A549 (cell line): ENCODE data around the gene BRPF3.

Source experiments
- CBX8 ChIP-seq: fragments of 200-600 bp; sonication (generic); IDR thresholded peaks from 2 replicates; pipeline ENCODE4 v1.6.1; 2016
- CHD4 ChIP-seq: fragments of 200-600 bp; sonication (generic); IDR thresholded peaks from 2 replicates; pipeline ENCODE4 v1.6.1; 2016; ENCODE audit warnings: antibody characterized with exemption, mild to moderate bottlenecking, borderline replicate concordance
- EP300 ChIP-seq, 2 experiments: fragments of >200 bp; sonication (Bioruptor Twin); formaldehyde crosslinking; IDR thresholded peaks; 2 replicates in 1 of 2; 3 replicates in 1 of 2; pipeline ENCODE4 v1.6.1; 2016 to 2017
- HDAC2 ChIP-seq: fragments of 200-600 bp; sonication (generic); IDR thresholded peaks from 2 replicates; pipeline ENCODE4 v1.6.1; 2016
- MAZ ChIP-seq: fragments of 150-350 bp; IDR thresholded peaks from 2 replicates; pipeline ENCODE4 v1.6.1; 2014; ENCODE audit warnings: antibody characterized with exemption, low read depth, low read length, borderline replicate concordance
- NFE2L2 ChIP-seq: fragments of 150-350 bp; conservative IDR thresholded peaks from 2 replicates; pipeline ENCODE4 v1.6.1; 2014; ENCODE audit warnings: low read length
- POLR2A ChIP-seq: IDR thresholded peaks from 2 replicates; pipeline ENCODE4 v1.6.1; 2012; ENCODE audit warnings: mild to moderate bottlenecking, low read length
- TF ChIP-seq, protein P1 (sequence below): fragments of >200 bp; sonication (Bioruptor Twin); formaldehyde crosslinking; IDR thresholded peaks from 3 replicates; pipeline ENCODE4 v1.5.1; 2016
- TF ChIP-seq, protein P2 (sequence below): fragments of 200-600 bp; sonication (generic); IDR thresholded peaks from 2 replicates; pipeline ENCODE4 v1.6.1; 2016; ENCODE audit warnings: antibody characterized with exemption, mild to moderate bottlenecking, moderate library complexity
- TF ChIP-seq, protein P3 (sequence below): IDR thresholded peaks from 2 replicates; pipeline ENCODE4 v1.6.1; 2012

DNA sequence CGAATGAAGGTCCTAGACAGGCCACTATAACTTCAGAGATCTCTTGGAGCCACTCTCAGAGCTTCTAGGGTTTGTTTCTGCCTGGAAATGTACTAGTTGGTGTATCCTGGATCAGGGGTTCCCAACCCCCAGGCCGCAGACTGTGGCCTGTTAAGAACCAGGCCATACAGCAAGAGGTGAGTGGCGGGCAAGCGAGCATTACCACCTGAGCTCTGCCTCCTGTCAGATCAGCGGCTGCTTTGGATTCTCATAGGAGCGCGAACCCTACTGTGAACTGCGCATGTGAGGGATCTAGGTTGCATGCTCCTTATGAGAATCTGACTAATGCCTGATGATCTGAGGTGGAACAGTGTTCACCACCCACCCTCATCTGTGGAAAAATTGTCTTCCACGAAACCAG is 2.4 kb downstream of the BRPF3 start:
- TF ChIP-seq, protein P1, sequence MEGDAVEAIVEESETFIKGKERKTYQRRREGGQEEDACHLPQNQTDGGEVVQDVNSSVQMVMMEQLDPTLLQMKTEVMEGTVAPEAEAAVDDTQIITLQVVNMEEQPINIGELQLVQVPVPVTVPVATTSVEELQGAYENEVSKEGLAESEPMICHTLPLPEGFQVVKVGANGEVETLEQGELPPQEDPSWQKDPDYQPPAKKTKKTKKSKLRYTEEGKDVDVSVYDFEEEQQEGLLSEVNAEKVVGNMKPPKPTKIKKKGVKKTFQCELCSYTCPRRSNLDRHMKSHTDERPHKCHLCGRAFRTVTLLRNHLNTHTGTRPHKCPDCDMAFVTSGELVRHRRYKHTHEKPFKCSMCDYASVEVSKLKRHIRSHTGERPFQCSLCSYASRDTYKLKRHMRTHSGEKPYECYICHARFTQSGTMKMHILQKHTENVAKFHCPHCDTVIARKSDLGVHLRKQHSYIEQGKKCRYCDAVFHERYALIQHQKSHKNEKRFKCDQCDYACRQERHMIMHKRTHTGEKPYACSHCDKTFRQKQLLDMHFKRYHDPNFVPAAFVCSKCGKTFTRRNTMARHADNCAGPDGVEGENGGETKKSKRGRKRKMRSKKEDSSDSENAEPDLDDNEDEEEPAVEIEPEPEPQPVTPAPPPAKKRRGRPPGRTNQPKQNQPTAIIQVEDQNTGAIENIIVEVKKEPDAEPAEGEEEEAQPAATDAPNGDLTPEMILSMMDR: no peak
- TF ChIP-seq EP300 (IDR thresholded peaks at IDR 0.05): no peak
- TF ChIP-seq, protein P2, sequence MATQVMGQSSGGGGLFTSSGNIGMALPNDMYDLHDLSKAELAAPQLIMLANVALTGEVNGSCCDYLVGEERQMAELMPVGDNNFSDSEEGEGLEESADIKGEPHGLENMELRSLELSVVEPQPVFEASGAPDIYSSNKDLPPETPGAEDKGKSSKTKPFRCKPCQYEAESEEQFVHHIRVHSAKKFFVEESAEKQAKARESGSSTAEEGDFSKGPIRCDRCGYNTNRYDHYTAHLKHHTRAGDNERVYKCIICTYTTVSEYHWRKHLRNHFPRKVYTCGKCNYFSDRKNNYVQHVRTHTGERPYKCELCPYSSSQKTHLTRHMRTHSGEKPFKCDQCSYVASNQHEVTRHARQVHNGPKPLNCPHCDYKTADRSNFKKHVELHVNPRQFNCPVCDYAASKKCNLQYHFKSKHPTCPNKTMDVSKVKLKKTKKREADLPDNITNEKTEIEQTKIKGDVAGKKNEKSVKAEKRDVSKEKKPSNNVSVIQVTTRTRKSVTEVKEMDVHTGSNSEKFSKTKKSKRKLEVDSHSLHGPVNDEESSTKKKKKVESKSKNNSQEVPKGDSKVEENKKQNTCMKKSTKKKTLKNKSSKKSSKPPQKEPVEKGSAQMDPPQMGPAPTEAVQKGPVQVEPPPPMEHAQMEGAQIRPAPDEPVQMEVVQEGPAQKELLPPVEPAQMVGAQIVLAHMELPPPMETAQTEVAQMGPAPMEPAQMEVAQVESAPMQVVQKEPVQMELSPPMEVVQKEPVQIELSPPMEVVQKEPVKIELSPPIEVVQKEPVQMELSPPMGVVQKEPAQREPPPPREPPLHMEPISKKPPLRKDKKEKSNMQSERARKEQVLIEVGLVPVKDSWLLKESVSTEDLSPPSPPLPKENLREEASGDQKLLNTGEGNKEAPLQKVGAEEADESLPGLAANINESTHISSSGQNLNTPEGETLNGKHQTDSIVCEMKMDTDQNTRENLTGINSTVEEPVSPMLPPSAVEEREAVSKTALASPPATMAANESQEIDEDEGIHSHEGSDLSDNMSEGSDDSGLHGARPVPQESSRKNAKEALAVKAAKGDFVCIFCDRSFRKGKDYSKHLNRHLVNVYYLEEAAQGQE: no peak
- TF ChIP-seq HDAC2: no peak
- TF ChIP-seq CBX8: no peak
- TF ChIP-seq POLR2A: no peak
- TF ChIP-seq MAZ: no peak
- no peak for TF ChIP-seq NFE2L2
- no peak for TF ChIP-seq CHD4
- TF ChIP-seq, protein P3, sequence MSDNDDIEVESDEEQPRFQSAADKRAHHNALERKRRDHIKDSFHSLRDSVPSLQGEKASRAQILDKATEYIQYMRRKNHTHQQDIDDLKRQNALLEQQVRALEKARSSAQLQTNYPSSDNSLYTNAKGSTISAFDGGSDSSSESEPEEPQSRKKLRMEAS: no peak
